HepG2 (cell line): ENCODE measurements around the gene DNPH1. TPM values are rescaled to one million over a fixed set of nuclear protein-coding genes. Genes with fewer than 3 reads are reported as not detected.
A peak's percentile ranks its signal among the peaks of the same experiment; 100 is the strongest.

ENCODE experiments used
- ARID5B ChIP-seq: IDR thresholded peaks from 2 replicates; pipeline ENCODE4 v1.4.0; 2020; ENCODE audit warnings: mild to moderate bottlenecking, missing genetic modification reagents
- ISL2 ChIP-seq: sonication (generic); formaldehyde crosslinking; IDR thresholded peaks from 2 replicates; pipeline ENCODE4 v1.5.0; 2020; ENCODE audit warnings: missing genetic modification reagents
- MYC ChIP-seq: sonication (generic); formaldehyde crosslinking; IDR thresholded peaks from 2 replicates; pipeline ENCODE4 v1.9.0; 2021; ENCODE audit warnings: missing genetic modification reagents, borderline replicate concordance
- ZBTB42 ChIP-seq: sonication (generic); formaldehyde crosslinking; IDR thresholded peaks from 2 replicates; pipeline ENCODE4 v1.5.0; 2020; ENCODE audit warnings: mild to moderate bottlenecking, missing genetic modification reagents
- ZHX2 ChIP-seq, 2 experiments: sonication (generic) in 1 of 2; formaldehyde crosslinking in 1 of 2; IDR thresholded peaks; 2 replicates each; pipeline versions ENCODE4 v1.6.1 to v1.9.0; 2014 to 2022; ENCODE audit warnings: antibody characterized with exemption in 1 of 2, borderline replicate concordance in 1 of 2, inconsistent platforms in 1 of 2, low read depth in 1 of 2, missing genetic modification reagents in 1 of 2
- ZNF574 ChIP-seq: sonication (generic); formaldehyde crosslinking; IDR thresholded peaks from 2 replicates; pipeline ENCODE4 v1.4.0; 2020; ENCODE audit warnings: missing genetic modification reagents
- ZSCAN25 ChIP-seq: sonication (generic); formaldehyde crosslinking; IDR thresholded peaks from 2 replicates; pipeline ENCODE4 v1.8.0; 2022; ENCODE audit warnings: mild to moderate bottlenecking, missing genetic modification reagents
- ZSCAN31 ChIP-seq: sonication (generic); formaldehyde crosslinking; IDR thresholded peaks from 2 replicates; pipeline ENCODE4 v1.5.0; 2020; ENCODE audit warnings: low read depth, mild to moderate bottlenecking, missing genetic modification reagents
- polyA plus RNA-seq, 8 experiments: library from polyadenylated mRNA; depleted of rRNA in 3 of 8; stranded (reverse) in 7 of 8; unstranded in 1 of 8; fragments of >200 nt; fragmentation: Illumina TruSeq in 4 of 8; extraction: Trizol in 4 of 8; gene quantifications; 2 replicates each; pipeline versions ENCODE4 v1.2.1 to v1.2.3, GENCODE V29; 2011 to 2016; ENCODE audit warnings: low read depth in 4 of 8, missing spikeins in 1 of 8, mixed read lengths in 1 of 8; ENCODE audit not compliant: insufficient read depth in 1 of 8
- total RNA-seq, 5 experiments: library from RNA; depleted of rRNA; stranded (reverse); fragments of >200 nt; fragmentation: Illumina TruSeq; extraction: Trizol; gene quantifications; 2 replicates each; pipeline ENCODE4 v1.2.3, GENCODE V29; 2016; ENCODE audit warnings: low read depth in 1 of 5
- TF ChIP-seq, protein P1 (sequence below): sonication (generic); formaldehyde crosslinking; IDR thresholded peaks from 2 replicates; pipeline ENCODE4 v1.4.0; 2020; ENCODE audit warnings: missing genetic modification reagents, borderline replicate concordance

DNPH1 gene
- total and polyA plus RNA-seq, 2 of the 13 experiments (the other 11 are each of a cell fraction or from before 2014, with no cell fraction given), result 56.5 to 75.1 TPM

GRCh38 chr6:43181942-43182860, 47.1 kb downstream of the DNPH1 start, which contains the start of gene CUL9 (continued):
- peak; percentile 79 for TF ChIP-seq ARID5B (CRISPR knock-in tag)
- peak; percentile 96 for TF ChIP-seq MYC (CRISPR knock-in tag)
- TF ChIP-seq, protein P1, sequence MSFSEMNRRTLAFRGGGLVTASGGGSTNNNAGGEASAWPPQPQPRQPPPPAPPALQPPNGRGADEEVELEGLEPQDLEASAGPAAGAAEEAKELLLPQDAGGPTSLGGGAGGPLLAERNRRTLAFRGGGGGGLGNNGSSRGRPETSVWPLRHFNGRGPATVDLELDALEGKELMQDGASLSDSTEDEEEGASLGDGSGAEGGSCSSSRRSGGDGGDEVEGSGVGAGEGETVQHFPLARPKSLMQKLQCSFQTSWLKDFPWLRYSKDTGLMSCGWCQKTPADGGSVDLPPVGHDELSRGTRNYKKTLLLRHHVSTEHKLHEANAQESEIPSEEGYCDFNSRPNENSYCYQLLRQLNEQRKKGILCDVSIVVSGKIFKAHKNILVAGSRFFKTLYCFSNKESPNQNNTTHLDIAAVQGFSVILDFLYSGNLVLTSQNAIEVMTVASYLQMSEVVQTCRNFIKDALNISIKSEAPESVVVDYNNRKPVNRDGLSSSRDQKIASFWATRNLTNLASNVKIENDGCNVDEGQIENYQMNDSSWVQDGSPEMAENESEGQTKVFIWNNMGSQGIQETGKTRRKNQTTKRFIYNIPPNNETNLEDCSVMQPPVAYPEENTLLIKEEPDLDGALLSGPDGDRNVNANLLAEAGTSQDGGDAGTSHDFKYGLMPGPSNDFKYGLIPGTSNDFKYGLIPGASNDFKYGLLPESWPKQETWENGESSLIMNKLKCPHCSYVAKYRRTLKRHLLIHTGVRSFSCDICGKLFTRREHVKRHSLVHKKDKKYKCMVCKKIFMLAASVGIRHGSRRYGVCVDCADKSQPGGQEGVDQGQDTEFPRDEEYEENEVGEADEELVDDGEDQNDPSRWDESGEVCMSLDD (CRISPR knock-in tag), result no peak; the same call in 1 of the 2 replicates
- TF ChIP-seq ZSCAN25 (CRISPR knock-in tag), result peak; percentile 71
- peak; percentile 90 for TF ChIP-seq ZNF574 (CRISPR knock-in tag)
- 0 out of 2 replicates have a peak, but pooled peaks have one; percentile 48 for TF ChIP-seq ZHX2 (IDR thresholded peaks at IDR 0.05; ENCODE audit: low read depth)
- TF ChIP-seq ZHX2 (CRISPR knock-in tag; IDR thresholded peaks at IDR 0.05; ENCODE audit: borderline replicate concordance), result no peak
- TF ChIP-seq ZBTB42, result no peak
- TF ChIP-seq ZSCAN31 (CRISPR knock-in tag), result peak; percentile 88
- peak; percentile 72 for TF ChIP-seq ISL2 (CRISPR knock-in tag)
